Epidermal melanocyte (primary cell): ENCODE data around the gene RNF130.
A peak's percentile ranks its signal among the peaks of the same experiment; 100 is the strongest.

ENCODE experiments used
- DNase-seq: peaks from one replicate; pipeline ENCODE4 v3.0.0; 2011; ENCODE audit warnings: low spot score; ENCODE audit not compliant: insufficient read length

Gene RNF130, protein sequence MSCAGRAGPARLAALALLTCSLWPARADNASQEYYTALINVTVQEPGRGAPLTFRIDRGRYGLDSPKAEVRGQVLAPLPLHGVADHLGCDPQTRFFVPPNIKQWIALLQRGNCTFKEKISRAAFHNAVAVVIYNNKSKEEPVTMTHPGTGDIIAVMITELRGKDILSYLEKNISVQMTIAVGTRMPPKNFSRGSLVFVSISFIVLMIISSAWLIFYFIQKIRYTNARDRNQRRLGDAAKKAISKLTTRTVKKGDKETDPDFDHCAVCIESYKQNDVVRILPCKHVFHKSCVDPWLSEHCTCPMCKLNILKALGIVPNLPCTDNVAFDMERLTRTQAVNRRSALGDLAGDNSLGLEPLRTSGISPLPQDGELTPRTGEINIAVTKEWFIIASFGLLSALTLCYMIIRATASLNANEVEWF

DNA sequence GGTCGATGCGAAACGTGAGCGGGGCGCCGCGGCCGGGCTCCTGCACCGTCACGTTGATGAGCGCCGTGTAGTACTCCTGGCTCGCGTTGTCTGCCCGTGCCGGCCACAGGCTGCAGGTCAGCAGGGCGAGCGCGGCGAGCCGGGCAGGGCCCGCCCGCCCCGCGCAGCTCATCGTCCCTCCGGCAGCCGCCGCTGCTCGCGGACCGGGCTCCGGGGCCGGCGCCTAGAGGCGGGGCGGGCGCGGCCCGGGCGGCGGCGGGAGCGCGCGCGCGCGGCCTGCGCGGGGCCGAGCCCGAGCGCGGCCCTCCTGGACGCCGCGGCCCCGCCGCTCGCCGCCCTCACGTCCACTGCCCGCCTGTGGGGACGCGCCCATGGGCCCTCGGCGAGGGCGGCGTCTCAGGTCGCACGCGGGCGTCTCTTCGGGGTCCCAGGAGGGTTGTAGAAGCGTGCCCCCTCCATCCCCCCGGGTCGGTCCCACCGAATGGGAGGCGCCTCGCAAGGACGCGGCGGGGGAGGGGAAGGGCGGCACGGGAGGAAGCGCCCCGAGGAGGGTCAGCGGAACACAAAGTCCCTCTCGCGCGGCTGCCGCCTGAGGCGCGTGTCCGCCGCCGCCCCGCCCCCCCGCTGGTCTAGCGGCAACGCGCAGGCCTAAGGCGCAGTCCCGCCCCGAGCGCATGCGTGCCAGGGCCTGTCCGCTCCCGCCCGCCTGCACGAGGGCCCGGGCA lies at the start of gene RNF130:
TSS of gene RNF130 (minus strand) at position 229 of the 725 bp plus-strand sequence. CDS start at position 172, 57 bp downstream.
- DNase-seq = peak; percentile 94

DNA sequence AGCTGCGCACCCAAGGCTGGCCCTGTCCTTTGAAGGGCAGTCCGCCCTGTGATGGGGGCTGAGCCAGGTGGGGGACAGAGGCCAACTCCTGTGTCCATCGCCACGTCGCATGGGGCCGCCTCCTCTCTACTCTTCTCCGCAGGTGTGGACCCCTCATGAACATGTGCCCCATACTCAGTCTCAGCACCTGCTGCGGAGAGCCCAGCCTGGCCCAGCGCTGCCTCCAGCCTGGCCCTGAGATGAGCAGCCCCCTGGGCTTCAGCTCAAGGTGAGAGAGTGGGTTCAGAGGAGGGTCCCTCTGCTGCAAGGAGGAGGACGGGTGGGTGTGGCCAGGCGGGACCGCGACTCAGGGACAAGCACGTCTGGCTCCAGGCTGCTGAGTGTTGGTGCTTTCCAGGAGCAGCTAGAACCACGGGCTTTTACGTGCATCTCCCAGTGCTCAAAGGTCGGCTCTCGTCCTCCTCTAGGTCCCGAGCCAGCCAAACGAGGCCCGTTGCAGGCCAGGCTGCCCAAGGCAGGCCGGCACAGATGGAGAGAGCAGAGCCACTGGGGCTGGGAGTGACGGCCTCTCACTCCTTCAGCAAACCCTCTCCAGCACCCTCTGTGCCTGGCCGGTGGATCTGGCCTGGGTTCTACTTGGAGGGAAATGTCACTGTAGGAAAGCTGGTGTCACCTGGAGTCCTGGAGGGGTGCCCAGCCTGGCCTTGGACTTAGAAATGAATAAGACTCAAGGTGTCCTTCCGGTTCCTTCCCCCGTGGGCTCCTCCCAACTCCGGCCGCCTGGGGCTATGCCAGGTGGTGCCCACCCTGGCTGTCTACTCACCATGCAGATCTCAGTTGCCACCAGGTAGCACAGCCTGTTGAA lies 48.9 kb upstream of the RNF130 start:
- DNase-seq = no peak

DNA sequence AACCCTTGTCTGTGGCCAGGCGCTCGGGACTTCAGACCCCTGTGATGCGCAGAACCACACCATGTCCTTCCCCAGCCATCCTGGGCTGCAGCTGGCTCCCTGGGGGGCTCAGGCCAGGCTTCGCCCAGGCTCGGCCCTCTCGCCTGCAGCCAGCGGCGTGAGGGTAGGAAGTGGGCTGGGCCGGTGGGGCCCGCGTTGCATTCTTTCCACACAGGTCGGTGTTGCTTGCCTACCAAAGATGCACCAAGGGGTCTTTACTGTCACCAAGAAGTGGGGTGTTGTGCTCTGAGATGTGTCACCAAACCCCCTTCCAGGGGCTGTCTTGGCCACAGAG lies 48.3 kb upstream of the RNF130 start:
- no peak for DNase-seq

DNA sequence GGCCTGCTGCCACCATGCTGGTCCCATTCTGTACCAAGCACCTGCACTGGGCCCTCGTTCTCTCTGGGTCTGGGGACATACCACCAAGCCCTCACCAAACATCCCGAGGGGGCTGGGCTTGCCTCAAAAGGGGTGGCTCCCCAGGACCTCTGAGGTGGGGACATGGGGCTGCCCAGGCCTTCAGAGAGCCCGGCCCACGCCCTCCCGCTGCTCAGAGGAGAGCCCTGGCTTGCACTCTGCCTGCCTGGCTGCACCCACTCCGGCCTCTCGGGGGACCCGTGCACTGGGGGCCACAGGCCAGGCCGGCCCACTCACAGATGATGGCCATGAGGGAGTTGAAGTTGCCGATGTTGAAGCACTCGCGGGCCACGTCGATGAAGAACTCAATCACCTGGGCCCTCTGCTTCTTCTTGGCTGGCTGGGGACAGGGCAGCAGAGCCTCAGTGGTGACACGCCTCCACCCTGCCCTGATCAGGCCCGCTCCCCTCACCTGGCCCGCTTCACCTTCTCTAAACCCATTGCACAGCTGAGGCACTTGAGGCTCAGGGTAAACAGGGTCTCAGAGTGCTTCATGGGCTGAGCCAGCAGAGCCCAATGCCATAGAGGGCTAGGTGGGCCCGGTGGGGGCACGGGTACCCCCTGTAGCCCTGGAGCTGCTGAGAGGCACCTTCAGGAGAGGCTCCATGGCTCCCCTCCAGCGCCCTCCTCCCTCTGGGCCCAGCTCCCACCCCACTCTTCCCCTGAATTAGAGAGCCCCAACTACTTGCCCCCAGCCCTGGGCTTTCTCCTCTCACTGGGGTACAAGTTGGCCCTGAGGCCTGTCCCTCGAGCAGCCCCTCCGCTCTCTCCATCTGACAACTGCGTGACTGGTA lies 47.7 kb upstream of the RNF130 start:
- DNase-seq = no peak

DNA sequence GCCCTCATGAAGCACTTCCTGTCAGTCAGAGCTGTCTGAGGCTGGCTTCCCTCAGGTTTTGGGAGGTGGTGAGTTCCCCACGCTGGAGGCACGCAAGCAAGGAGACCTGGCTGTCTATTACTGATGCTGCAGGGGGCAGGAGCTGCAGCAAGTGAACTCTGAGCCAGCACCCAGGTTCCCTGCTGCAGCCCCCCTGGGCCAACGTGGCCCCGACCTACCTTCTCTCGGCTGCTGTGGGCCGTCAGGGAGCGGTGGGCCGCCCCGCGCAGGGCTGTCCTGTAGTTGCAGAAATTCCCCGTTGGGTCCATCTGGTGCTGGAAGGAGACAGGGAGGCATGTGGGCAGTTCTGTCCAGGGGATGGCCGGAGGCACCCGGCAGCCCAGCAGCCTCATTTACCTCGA lies 46.8 kb upstream of the RNF130 start:
- DNase-seq = peak; percentile 1

DNA sequence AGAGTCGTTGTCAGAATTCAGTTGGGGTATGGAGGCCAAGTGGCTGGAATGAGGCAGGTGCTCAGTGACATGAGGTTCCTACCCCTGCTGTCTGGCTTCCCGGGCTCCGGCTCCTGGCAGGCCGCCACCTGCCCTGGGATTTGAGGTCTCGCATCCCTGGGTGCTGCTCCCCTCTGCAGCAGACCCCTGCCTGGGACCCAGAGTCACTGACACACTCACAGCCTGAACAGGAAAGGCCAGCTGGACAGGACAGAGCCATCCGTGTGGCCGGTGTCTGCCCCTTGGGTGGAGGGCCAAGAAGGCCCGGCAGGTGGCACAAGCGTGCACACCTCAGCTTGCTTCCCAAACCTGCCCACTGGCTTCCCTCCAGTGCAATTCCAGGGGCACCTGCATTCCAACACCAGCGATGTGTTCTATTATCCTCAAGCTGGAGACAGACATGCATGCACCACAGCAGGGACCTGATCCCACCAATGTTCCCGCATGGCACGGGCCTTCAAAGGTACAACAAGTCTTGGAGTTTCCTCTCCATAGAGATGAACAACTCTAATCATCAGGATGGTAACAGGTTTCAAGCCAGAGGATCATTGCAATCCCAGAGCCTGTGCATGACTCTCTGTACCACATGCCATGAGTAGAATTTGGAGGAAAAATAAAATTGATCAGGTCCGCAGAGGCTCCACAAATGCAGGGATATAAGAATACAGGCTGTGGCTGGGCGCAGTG lies 45.6 kb upstream of the RNF130 start:
- DNase-seq = peak; percentile 14

DNA sequence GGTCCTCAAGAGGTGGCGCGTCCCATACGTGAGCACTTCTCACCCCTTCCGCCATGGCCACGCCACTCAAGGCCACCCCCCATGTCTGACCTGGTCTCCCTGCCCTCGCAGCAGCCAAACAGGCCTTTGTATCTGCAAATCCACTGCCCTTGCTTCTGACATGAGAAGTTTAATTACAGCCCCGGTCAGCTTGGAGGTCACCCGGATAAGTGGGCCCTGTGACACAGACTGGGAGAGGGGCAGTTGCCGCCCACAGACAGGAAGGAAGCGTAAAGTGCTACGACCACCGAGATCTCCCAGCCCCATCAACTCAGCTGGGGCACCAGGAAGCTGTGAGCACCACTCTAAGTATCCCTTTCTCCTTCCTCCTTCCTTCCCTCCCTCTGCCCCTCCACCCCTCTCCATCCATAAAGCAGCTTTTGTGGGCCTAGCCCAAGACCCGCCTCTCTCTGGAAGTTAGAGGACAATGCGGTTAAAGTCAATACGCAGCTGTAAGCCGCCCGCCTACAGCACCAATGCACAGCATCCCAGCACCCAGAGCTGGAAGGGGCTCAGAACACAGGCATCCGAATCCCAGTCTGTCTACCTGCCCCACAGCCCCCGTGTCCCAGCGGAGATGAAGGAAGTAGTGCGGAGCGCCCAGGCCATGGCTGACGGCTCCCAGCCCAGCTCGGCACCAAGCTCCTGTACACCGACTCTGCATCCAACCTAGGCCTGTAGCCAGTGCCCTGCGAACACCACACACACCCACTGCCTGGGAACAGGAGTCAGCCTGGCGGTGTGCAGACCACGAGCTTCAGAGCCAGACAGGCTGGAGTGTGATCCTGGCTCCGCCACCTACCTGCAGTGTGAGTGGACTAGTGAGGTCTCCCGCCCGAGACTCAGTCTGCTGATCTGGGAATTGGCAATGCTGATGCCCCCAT lies 44.8 kb upstream of the RNF130 start:
- no peak for DNase-seq

DNA sequence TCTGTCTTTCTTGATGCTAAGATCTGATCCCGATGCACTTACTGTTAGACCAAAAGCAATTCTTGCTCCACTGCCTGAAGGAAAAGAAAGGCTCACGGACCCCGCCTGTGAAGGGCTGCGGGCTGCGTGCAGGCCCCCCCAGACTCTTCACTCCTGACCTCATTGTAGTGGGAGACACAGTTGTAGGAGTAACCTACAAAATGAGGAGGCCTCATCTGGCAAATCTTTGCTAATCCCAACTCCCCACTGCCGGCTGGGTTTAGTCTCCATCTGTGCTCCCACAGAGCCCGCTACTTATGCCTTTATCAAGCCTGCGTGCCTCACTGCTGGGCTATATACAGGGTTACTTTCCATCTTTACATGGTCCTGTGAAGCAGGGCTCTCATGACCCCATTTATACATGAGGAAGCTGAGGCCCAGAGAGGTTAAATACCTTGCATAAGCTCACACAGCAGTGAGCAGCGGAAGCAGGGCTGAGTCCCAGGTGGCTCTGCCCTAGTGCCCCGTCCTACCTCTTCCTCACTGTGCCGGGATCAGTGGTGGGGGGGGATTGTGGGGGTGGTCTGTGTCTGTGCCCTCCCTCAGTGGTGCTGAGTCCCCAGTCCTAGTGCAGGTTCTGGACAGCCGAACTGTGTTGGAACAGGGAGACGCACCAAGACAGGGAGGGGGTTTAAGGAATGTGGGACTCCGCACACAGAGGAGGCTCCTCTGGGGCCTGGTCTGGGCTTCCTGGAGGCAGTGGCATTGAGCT lies 43.9 kb upstream of the RNF130 start:
- no peak for DNase-seq

DNA sequence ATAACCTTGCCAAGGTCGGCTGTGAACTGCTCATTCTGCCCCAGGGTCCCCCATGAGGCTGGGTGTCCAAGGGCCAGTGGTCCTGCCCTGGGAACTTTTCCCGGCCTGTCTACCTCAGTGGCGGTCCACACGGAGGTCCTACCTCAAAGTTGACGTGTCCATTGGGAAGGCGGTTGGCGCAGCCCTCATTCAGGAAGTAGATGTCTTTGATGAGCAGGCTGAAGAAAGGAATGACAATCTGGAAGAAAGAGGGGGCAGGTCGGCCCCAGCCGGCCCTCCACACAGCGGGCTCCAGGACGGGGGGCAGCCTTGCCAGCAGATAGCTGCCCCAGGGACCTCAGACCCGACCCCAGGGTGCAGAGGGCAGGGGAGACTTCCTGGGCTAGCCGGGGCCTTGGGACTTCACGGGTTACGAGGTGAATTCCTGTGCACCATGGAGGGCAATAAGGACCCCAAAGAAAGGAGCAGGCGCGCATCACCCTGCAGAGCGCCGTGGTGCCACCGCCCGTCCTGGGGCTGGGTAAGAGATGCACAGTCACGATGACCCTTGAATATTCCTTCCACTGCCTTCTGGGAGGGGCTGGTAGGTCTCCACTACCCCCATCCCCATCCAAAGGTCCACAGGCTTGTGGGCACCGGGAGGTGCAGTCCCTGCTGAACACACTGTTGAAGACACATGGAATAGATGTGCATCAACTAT lies 42.9 kb upstream of the RNF130 start:
- DNase-seq = no peak

DNA sequence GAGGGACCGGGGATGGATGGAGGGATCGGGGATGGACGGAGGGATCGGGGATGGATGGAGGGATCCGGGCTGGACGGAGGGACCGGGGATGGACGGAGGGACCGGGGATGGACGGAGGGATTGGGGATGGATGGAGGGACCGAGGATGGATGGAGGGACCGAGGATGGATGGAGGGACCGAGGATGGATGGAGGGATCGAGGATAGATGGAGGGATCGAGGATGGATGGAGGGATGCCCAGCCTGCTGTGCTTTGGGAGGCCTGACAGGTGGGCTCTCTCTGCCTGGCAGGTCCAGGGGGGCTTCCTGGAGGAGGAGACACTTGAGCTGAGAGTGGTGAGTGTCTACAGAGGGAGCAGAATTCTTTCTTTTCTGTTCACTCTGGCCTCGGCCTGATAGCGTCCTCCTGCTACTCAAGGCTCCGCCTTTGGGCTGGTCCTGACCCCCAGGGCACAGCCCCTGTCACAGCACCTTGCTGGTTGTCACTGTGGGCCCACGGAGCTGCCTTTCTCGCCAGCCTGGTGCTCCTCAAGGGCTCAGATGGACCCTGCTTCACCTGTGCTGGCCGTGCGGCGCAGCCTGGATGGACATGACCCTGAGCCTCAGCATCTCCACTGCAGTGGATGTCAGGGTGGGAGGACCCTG lies 42.2 kb upstream of the RNF130 start:
- no peak for DNase-seq

DNA sequence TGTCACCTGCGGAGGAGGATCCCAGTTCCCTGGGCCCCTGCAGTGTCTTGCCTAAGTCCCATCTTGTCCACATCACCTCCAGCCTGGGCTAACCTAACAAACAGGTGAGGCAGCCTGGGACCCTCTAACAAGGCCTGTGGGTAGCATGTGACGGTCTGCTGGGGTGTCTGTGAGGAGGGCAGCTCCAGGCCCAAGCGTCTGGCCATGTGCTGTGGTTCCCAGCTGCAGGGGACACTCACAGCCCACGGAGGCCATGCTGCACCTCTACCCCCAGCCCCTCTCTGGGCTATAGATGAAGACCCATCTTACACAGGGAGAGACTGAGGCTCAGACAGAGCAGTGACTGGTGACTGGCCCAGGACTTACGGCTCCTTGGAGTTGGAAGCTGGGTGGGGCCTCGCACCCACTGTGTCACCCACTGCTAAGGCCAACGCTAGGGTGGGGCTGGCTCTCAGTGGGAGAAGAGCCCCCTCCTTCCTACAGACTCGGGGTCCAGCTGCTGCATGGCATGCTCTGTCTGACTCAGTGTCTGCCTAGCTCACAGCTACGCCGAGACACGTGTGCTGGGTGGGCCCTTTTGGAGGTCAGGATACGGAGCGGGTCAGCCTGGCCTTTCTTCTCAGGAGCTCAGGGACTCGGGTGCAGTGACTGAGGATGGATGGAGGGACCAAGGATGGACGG lies 40.8 kb upstream of the RNF130 start:
- no peak for DNase-seq

DNA sequence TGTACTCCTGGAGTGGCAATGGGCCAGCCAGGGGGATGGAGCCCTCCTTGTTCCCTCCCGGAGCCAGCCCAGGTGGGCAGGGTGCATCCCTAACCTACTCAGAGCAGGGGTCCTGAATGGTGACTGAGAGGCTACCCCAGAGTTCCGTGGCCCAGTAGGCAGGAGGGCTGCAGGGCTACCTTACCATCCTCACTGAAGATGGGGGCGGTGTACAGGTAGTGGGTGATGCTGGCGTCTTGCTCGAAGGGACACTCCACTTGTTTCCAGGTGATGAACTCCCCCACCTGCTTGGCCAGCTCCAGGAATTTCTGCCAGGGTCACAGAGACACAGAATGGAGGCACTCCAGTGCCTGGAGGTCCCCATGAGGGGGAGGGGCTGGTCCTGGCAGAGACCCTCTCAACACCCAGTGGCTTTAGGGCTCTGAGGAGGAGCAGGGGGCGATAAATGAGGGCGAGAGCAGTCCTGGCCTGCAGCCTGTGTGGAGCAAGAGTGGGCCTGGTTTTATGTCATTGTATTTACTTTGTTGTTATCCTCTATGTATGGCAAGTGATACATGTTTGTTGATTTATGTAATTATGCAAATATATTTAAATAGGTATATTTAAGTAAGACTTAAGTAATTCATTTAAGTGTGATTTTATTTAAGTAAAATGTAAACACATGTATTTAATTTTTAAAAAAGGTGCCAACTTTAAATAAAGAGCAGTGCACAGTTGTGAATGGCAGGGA lies 39.9 kb upstream of the RNF130 start:
- no peak for DNase-seq

DNA sequence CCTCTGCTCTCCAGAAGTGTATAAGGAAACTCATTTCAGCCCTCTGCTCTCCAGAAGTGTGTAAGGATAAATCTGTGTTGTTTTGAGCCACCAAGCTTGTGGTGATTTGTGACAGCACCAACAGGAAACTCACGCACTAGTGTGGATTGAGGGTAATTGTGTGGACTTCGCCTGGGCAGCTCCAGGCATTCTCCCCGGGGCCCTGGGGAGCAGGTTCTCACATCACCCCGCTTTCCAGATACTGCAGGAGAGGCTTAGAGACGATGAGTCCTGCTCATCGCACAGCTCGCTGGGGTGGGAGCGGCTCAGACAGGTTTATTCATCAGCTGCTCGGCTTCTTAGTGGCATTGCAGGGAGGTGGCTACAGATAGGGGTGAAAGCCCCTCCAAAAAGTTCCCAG lies 38.4 kb upstream of the RNF130 start:
- DNase-seq = no peak

DNA sequence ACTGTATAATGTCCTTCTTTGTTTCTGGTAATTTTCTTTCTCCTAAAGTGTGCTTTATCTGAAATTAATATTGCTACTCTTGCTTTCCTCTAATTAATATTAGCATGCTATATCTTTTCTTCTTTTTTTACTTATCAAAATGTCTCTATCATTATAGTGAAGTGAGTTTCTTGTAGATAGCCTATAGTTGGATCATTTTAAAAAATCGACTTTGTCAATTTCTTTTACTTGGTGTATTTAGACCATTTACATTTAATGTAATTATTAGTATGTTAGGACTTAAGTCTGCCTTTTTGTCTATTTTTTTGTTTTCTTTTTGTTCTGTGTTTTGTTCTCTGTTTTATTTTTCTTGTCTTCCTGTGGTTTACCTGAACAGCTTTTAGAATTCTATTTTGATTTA lies 35.4 kb upstream of the RNF130 start:
- no peak for DNase-seq

DNA sequence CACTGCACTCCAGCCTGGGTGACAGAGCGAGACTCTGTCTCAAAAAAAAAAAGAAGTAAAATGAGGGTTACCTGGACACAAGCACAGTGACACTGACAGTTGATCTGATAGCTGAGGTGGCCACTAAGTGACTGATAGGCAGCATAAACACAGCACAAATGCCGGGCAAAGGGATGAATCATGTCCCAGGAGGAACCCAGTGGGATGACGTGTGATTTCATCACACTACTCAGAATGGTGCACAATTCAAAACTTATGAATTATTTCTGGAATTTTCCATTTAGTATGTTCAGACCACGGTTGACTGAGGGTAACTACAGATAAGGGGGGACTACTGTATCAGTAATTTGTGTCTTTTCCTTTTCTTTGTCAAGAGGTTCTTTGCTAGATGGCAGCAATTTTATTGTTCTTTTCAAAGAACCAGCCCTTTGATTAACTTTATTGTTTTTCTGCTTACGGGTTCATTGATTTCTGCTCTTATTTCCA lies 34.3 kb upstream of the RNF130 start:
- DNase-seq = no peak

DNA sequence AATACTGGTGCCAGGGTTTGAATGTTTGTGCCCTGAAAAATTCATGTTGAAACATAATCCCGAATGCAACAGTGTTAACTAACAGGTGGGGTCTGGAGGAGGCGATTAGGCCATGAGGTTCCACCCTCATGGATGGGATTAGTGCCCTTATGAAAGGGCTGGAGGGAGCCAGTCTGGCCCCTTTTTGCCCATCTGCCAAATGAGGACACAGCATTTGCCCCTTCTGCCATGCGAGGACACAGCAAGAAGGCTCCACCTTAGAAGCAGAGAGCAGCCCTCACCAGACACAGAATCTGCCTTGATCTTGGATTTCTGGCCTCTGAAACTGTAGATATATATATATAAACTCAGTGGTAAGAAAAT lies 32.6 kb upstream of the RNF130 start:
- no peak for DNase-seq
